IMR-90 (cell line): ENCODE measurements around the gene TTLL8. TPM values are rescaled to one million over a fixed set of nuclear protein-coding genes. Genes with fewer than 3 reads are reported as not detected.

Source experiments
- ATAC-seq: fragments of 200-7000 bp; cut with Tn5 transposase; 2 replicates; pipeline ENCODE4 v1.9.1; 2020; ENCODE audit warnings: low read depth, mild to moderate bottlenecking, moderate library complexity
- BruUV-seq: library from RNA; stranded (reverse); fragments of 400-500 nt; replicated peaks from 2 replicates; lab custom pipeline; 2021; lab: Mats Ljungman, UMichigan
- CTCF ChIA-PET: fragments of 300-600 bp; formaldehyde crosslinking; extraction: SDS; loops from one replicate; lab custom pipeline; 2021; ENCODE audit warnings: antibody characterized with exemption; lab: Yijun Ruan, JAX
- POLR2A ChIA-PET: fragments of 300-600 bp; sonication (Branson Sonifier 250); formaldehyde crosslinking; loops from one replicate; lab custom pipeline; 2022; ENCODE audit warnings: antibody characterized with exemption; ENCODE audit not compliant: unreplicated experiment; lab: Charles Lee
- DNase-seq: peaks from one replicate; pipeline ENCODE4 v3.0.0; 2013
- H2AFZ ChIP-seq: replicated peaks from 2 replicates; pipeline ENCODE3; 2013; ENCODE audit warnings: low read length, mild to moderate bottlenecking; ENCODE audit not compliant: poor library complexity
- H2AK5ac ChIP-seq: 2 replicates; pipeline ENCODE4 v1.6.1; 2013; ENCODE audit warnings: low read depth, low read length, inconsistent platforms
- H2AK9ac ChIP-seq: replicated peaks from 2 replicates; pipeline ENCODE3; 2013; ENCODE audit warnings: mild to moderate bottlenecking, low read depth, low read length, moderate library complexity; ENCODE audit not compliant: poor library complexity
- H2BK120ac ChIP-seq: 2 replicates; pipeline ENCODE4 v1.6.1; 2013; ENCODE audit warnings: low read depth, low read length, inconsistent platforms
- H2BK15ac ChIP-seq: 3 replicates; pipeline ENCODE4 v1.6.1; 2013; ENCODE audit warnings: low read depth, low read length, inconsistent platforms
- H2BK20ac ChIP-seq: 2 replicates; pipeline ENCODE4 v1.6.1; 2013; ENCODE audit warnings: low read depth, mild to moderate bottlenecking, inconsistent platforms, low read length, moderate library complexity
- H2BK5ac ChIP-seq: 2 replicates; pipeline ENCODE4 v1.6.1; 2013; ENCODE audit warnings: mild to moderate bottlenecking, low read depth, low read length, inconsistent platforms; ENCODE audit not compliant: poor library complexity, severe bottlenecking
- H3K14ac ChIP-seq: replicated peaks from 2 replicates; pipeline ENCODE4 v1.6.1; 2013; ENCODE audit warnings: low read depth, low read length, inconsistent platforms
- H3K18ac ChIP-seq: 2 replicates; pipeline ENCODE4 v1.6.1; 2013; ENCODE audit warnings: low read depth, low read length, control low read depth
- H3K23ac ChIP-seq: 2 replicates; pipeline ENCODE4 v1.6.1; 2013; ENCODE audit warnings: low read depth, low read length, inconsistent platforms
- H3K27ac ChIP-seq: 2 replicates; pipeline ENCODE4 v1.5.1; 2013; ENCODE audit warnings: mild to moderate bottlenecking, control low read depth, low read length; ENCODE audit not compliant: insufficient read depth
- H3K27me3 ChIP-seq: 2 replicates; pipeline ENCODE4 v1.6.1; 2013; ENCODE audit warnings: low read length; ENCODE audit not compliant: control insufficient read depth, insufficient read depth
- H3K36me3 ChIP-seq: 2 replicates; pipeline ENCODE4 v1.6.1; 2013; ENCODE audit warnings: low read length, mixed read lengths; ENCODE audit not compliant: control insufficient read depth, insufficient read depth
- H3K4ac ChIP-seq: 2 replicates; pipeline ENCODE4 v1.6.1; 2013; ENCODE audit warnings: low read depth, low read length, inconsistent platforms
- H3K4me1 ChIP-seq: 2 replicates; pipeline ENCODE4 v1.6.1; 2013; ENCODE audit warnings: low read length, mixed read lengths; ENCODE audit not compliant: control insufficient read depth, insufficient read depth
- H3K4me2 ChIP-seq: 2 replicates; pipeline ENCODE4 v1.6.1; 2013; ENCODE audit warnings: low read depth, mild to moderate bottlenecking, control low read depth, low read length, moderate library complexity
- H3K4me3 ChIP-seq: 2 replicates; pipeline ENCODE4 v1.5.1; 2013; ENCODE audit warnings: low read depth, mild to moderate bottlenecking, control low read depth, low read length, moderate library complexity; ENCODE audit not compliant: insufficient read depth
- H3K56ac ChIP-seq: 2 replicates; pipeline ENCODE4 v1.6.1; 2013; ENCODE audit warnings: low read length, inconsistent platforms; ENCODE audit not compliant: insufficient read depth; ENCODE audit errors: extremely low read depth
- H3K79me1 ChIP-seq, 2 experiments: 2 replicates each; pipeline ENCODE4 v1.6.1; 2013; ENCODE audit warnings: low read length in 2 of 2, inconsistent platforms in 1 of 2, low read depth in 1 of 2
- H3K9ac ChIP-seq: 2 replicates; pipeline ENCODE4 v1.6.1; 2013; ENCODE audit warnings: low read depth, low read length, control low read depth
- H3K9me1 ChIP-seq: 2 replicates; pipeline ENCODE4 v1.6.1; 2013; ENCODE audit warnings: low read length, inconsistent platforms; ENCODE audit not compliant: insufficient read depth
- H3K9me3 ChIP-seq: 2 replicates; pipeline ENCODE4 v1.6.1; 2013; ENCODE audit warnings: low read length; ENCODE audit not compliant: control insufficient read depth, insufficient read depth
- H4K20me1 ChIP-seq: 2 replicates; pipeline ENCODE4 v1.6.1; 2013; ENCODE audit warnings: low read length, inconsistent platforms; ENCODE audit not compliant: insufficient read depth
- H4K5ac ChIP-seq: 2 replicates; pipeline ENCODE4 v1.6.1; 2013; ENCODE audit warnings: mild to moderate bottlenecking, low read depth, low read length, control low read depth
- H4K8ac ChIP-seq, 2 experiments: 2 replicates each; pipeline ENCODE4 v1.6.1; 2013; ENCODE audit warnings: low read depth in 2 of 2, low read length in 2 of 2, control low read depth in 1 of 2, inconsistent platforms in 1 of 2
- H4K91ac ChIP-seq: 2 replicates; pipeline ENCODE4 v1.6.1; 2013; ENCODE audit warnings: low read depth, low read length, inconsistent platforms; ENCODE audit not compliant: insufficient read depth
- BHLHE40 ChIP-seq: fragments of 150-350 bp; IDR thresholded peaks from 2 replicates; pipeline ENCODE4 v1.6.1; 2016; ENCODE audit warnings: mild to moderate bottlenecking, low read depth, low read length
- CHD1 ChIP-seq: IDR thresholded peaks from 2 replicates; pipeline ENCODE4 v1.6.1; 2012; ENCODE audit warnings: low read depth, low read length, improper control_type of control experiment
- MAZ ChIP-seq: IDR thresholded peaks from 2 replicates; pipeline ENCODE4 v1.6.1; 2012; ENCODE audit warnings: low read depth, mild to moderate bottlenecking, low read length, improper control_type of control experiment, moderate library complexity, borderline replicate concordance
- NFE2L2 ChIP-seq: fragments of 150-350 bp; IDR thresholded peaks from 2 replicates; pipeline ENCODE4 v1.6.1; 2016; ENCODE audit warnings: low read depth, mild to moderate bottlenecking, low read length
- POLR2A ChIP-seq: IDR thresholded peaks from 2 replicates; pipeline ENCODE4 v1.6.1; 2012; ENCODE audit warnings: mild to moderate bottlenecking, low read depth, low read length
- RAD21 ChIP-seq: IDR thresholded peaks from 2 replicates; pipeline ENCODE4 v1.6.1; 2012; ENCODE audit warnings: low read length, improper control_type of control experiment
- RCOR1 ChIP-seq: IDR thresholded peaks from 2 replicates; pipeline ENCODE4 v1.6.1; 2012; ENCODE audit warnings: mild to moderate bottlenecking, low read length, improper control_type of control experiment; ENCODE audit not compliant: insufficient replicate concordance
- SMC3 ChIP-seq: fragments of 150-350 bp; IDR thresholded peaks from 2 replicates; pipeline ENCODE4 v1.6.1; 2016; ENCODE audit warnings: low read depth, mild to moderate bottlenecking, antibody characterized with exemption, low read length, moderate library complexity
- WGBS, 2 experiments: methylation state at CpG; one replicate each; pipeline versions ENCODE4 v1.1.5 to v1.1.7; 2013; ENCODE audit warnings: missing lambda C conversion rate in 2 of 2; ENCODE audit not compliant: insufficient read length in 1 of 2; ENCODE audit errors: extremely low coverage in 2 of 2; 5-methylcytosine and 5-hydroxymethylcytosine counted together
- dilution Hi-C: fragments of 300-500 bp; cut with HindIII; formaldehyde crosslinking; loops from one replicate; pipeline ENCODE4 v1.14.3; 2018; ENCODE audit warnings: low sequenced_read_pairs; ENCODE audit not compliant: unreplicated experiment
- in situ Hi-C: fragments of 300-500 bp; cut with MboI; formaldehyde crosslinking; loops from 3 replicates; pipeline ENCODE4 v1.14.3; 2019; ENCODE audit warnings: low sequenced_read_pairs, inconsistent platforms, mixed read lengths
- intact Hi-C: fragments of 100-400 bp; cut with micrococcal nuclease; formaldehyde crosslinking; loops from 2 replicates; pipeline ENCODE4 v1.10.0; 2022
- polyA plus RNA-seq, 3 experiments: library from polyadenylated mRNA; depleted of rRNA; stranded (reverse); fragments of >200 nt; gene quantifications; 2 replicates each; pipeline ENCODE4 v1.2.3, GENCODE V29; 2012; ENCODE audit warnings: low replicate concordance in 1 of 3
- total RNA-seq: library from RNA; depleted of rRNA; stranded (reverse); fragments of >200 nt; gene quantifications from 2 replicates; pipeline ENCODE4 v1.2.3, GENCODE V29; 2012
- TF ChIP-seq, protein P1 (sequence below): conservative IDR thresholded peaks from 2 replicates; pipeline ENCODE4 v1.5.1; 2012; ENCODE audit warnings: mild to moderate bottlenecking, low read depth, low read length, improper control_type of control experiment
- TF ChIP-seq, protein P2 (sequence below): fragments of 150-350 bp; IDR thresholded peaks from 2 replicates; pipeline ENCODE4 v1.6.1; 2016; ENCODE audit warnings: low read depth, mild to moderate bottlenecking, low read length, moderate library complexity, borderline replicate concordance
- TF ChIP-seq, protein P3 (sequence below): fragments of 150-350 bp; IDR thresholded peaks from 2 replicates; pipeline ENCODE4 v1.6.1; 2017; ENCODE audit warnings: mild to moderate bottlenecking, antibody characterized with exemption, low read length, low read depth

TTLL8 gene
- total and polyA plus RNA-seq, 2 of the 4 experiments (the other 2 are of a cell fraction) = not detected

DNA sequence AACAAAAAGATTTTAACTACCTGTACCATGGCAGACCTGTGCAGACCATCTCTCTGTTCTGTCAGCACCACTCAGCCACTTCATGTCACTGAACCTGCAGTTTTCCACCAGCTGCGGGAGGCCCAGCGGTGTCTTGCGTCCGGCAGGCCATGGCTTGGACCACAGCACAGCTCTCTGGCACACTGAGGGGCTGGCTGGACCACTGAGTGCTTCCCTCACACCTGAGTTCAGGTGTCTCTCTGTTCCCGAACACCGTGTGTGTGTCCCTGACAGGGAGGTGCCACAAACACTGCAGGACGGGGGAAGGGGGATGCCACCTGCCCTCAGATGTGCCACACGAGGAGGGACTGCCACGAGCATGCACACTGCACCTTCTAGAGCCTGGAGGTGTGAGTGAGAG lies 49.4 kb upstream of the TTLL8 start:
- POLR2A ChIA-PET = no interaction called here
- no peak overlapping the region for H4K91ac ChIP-seq
- H3K14ac ChIP-seq = no peak overlapping the region
- H2AK9ac ChIP-seq = peak overlapping the region; percentile 42
- intact Hi-C loops (no loop called here), in situ Hi-C loops (no loop called here), dilution Hi-C loops (no loop called here)
- WGBS, 2 experiments = no CpG with 5 or more reads among the region's 9 CpGs
- no peak overlapping the region for H2BK120ac ChIP-seq
- H3K27ac ChIP-seq = no peak overlapping the region
- no peaks in the 10 kb centered on the region; a peak in 1 of 4 replicates for H3K79me1 ChIP-seq
- no peak overlapping the region for H4K8ac ChIP-seq
- no peak overlapping the region for H3K18ac ChIP-seq
- H3K9me1 ChIP-seq = peaks cover 7% of the 10 kb centered on the region; the same call in 1 of the 2 replicates
- no peak for ATAC-seq
- H2BK20ac ChIP-seq = no peak overlapping the region
- TF ChIP-seq POLR2A (no peak), MAZ (no peak), RAD21 (no peak), NFE2L2 (no peak), RCOR1 (no peak), SMC3 (no peak), CHD1 (no peak), BHLHE40 (no peak)
- TF ChIP-seq, protein P1, sequence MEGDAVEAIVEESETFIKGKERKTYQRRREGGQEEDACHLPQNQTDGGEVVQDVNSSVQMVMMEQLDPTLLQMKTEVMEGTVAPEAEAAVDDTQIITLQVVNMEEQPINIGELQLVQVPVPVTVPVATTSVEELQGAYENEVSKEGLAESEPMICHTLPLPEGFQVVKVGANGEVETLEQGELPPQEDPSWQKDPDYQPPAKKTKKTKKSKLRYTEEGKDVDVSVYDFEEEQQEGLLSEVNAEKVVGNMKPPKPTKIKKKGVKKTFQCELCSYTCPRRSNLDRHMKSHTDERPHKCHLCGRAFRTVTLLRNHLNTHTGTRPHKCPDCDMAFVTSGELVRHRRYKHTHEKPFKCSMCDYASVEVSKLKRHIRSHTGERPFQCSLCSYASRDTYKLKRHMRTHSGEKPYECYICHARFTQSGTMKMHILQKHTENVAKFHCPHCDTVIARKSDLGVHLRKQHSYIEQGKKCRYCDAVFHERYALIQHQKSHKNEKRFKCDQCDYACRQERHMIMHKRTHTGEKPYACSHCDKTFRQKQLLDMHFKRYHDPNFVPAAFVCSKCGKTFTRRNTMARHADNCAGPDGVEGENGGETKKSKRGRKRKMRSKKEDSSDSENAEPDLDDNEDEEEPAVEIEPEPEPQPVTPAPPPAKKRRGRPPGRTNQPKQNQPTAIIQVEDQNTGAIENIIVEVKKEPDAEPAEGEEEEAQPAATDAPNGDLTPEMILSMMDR = no peak
- TF ChIP-seq, protein P2, sequence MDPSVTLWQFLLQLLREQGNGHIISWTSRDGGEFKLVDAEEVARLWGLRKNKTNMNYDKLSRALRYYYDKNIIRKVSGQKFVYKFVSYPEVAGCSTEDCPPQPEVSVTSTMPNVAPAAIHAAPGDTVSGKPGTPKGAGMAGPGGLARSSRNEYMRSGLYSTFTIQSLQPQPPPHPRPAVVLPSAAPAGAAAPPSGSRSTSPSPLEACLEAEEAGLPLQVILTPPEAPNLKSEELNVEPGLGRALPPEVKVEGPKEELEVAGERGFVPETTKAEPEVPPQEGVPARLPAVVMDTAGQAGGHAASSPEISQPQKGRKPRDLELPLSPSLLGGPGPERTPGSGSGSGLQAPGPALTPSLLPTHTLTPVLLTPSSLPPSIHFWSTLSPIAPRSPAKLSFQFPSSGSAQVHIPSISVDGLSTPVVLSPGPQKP = no peak
- TF ChIP-seq, protein P3, sequence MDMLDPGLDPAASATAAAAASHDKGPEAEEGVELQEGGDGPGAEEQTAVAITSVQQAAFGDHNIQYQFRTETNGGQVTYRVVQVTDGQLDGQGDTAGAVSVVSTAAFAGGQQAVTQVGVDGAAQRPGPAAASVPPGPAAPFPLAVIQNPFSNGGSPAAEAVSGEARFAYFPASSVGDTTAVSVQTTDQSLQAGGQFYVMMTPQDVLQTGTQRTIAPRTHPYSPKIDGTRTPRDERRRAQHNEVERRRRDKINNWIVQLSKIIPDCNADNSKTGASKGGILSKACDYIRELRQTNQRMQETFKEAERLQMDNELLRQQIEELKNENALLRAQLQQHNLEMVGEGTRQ = no peak
- no peak for DNase-seq
- no peak overlapping the region for H3K4ac ChIP-seq
- no peak overlapping the region for H2BK15ac ChIP-seq
- H3K27me3 ChIP-seq = no peaks in the 10 kb centered on the region; the same call in 1 of the 2 replicates
- BruUV-seq = no TSS peak
- H2BK5ac ChIP-seq = no peak overlapping the region
- CTCF ChIA-PET = interaction anchor here (0.8 kb wide), 1 partner anchor 16 kb away, joined by 3 read pairs; no protein-coding TSS in a partner anchor
- no peak overlapping the region for H3K4me3 ChIP-seq
- no peaks in the 10 kb centered on the region for H3K36me3 ChIP-seq
- H4K20me1 ChIP-seq = no peaks in the 10 kb centered on the region
- no peak overlapping the region for H2AFZ ChIP-seq
- no peak overlapping the region for H3K56ac ChIP-seq
- no peak overlapping the region for H3K9ac ChIP-seq
- no peak overlapping the region for H3K23ac ChIP-seq
- H3K9me3 ChIP-seq = no peaks in the 10 kb centered on the region
- H4K5ac ChIP-seq = no peak overlapping the region
- no peak overlapping the region for H2AK5ac ChIP-seq
- H3K4me2 ChIP-seq = no peak overlapping the region
- H3K4me1 ChIP-seq = peaks cover 8% of the 10 kb centered on the region
